GM21381 (cell line): ENCODE data around the gene RPS17.

Experiments
- ATAC-seq: cut with Tn5 transposase; IDR thresholded peaks from one replicate; pipeline ENCODE4 v1.9.1; 2021; ENCODE audit warnings: mild to moderate bottlenecking, moderate library complexity; ENCODE audit not compliant: unreplicated experiment

The RPS17 gene

GRCh38 chr15:82540055-82540983 lies at the start of gene RPS17:
Gene RPS17 (minus strand): TSS chr15:82540457. CDS start chr15:82540428, 29 bp downstream.
- peak; percentile 90 for ATAC-seq

GRCh38 chr15:82587805-82588204 lies 47.5 kb upstream of the RPS17 start:
- ATAC-seq = no peak

- no peak for ATAC-seq
Observed at GRCh38 chr15:82585072-82585471, 44.8 kb upstream of the RPS17 start.

- no peak for ATAC-seq
Observed at GRCh38 chr15:82580713-82581112, 40.5 kb upstream of the RPS17 start.

- ATAC-seq = no peak
Observed at GRCh38 chr15:82575335-82575734, 35.1 kb upstream of the RPS17 start.

GRCh38 chr15:82572986-82573385 lies 32.7 kb upstream of the RPS17 start:
- no peak for ATAC-seq

GRCh38 chr15:82572311-82572710 lies 32.1 kb upstream of the RPS17 start:
- ATAC-seq = no peak

GRCh38 chr15:82571722-82572222 lies 31.5 kb upstream of the RPS17 start:
- no peak for ATAC-seq

- ATAC-seq = no peak
Observed at GRCh38 chr15:82570721-82571508, 30.7 kb upstream of the RPS17 start.

GRCh38 chr15:82569834-82570233 lies 29.6 kb upstream of the RPS17 start:
- no peak for ATAC-seq

GRCh38 chr15:82568986-82569385 lies 28.7 kb upstream of the RPS17 start:
- ATAC-seq = no peak

GRCh38 chr15:82567661-82568060 lies 27.4 kb upstream of the RPS17 start:
- ATAC-seq = no peak

GRCh38 chr15:82566690-82567089 lies 26.4 kb upstream of the RPS17 start:
- ATAC-seq = no peak

GRCh38 chr15:82558502-82558901 lies 18.2 kb upstream of the RPS17 start:
- ATAC-seq = no peak

GRCh38 chr15:82556315-82557035 lies 16.2 kb upstream of the RPS17 start:
- no peak for ATAC-seq

GRCh38 chr15:82554849-82555248 lies 14.6 kb upstream of the RPS17 start:
- ATAC-seq = no peak

GRCh38 chr15:82554351-82554750 lies 14.1 kb upstream of the RPS17 start:
- ATAC-seq = no peak

- ATAC-seq = no peak
Observed at GRCh38 chr15:82553846-82554245, 13.6 kb upstream of the RPS17 start.

- no peak for ATAC-seq
Observed at GRCh38 chr15:82552861-82553260, 12.6 kb upstream of the RPS17 start.

GRCh38 chr15:82551646-82552247 lies 11.5 kb upstream of the RPS17 start:
- no peak for ATAC-seq
